GM12878 (cell line): ENCODE data around the gene PIK3R5. TPM values are rescaled to one million over a fixed set of nuclear protein-coding genes. Genes with fewer than 3 reads are reported as not detected.
A peak's percentile ranks its signal among the peaks of the same experiment; 100 is the strongest.

Experiments used
- ATAC-seq: fragments of 200-7000 bp; cut with Tn5 transposase; 3 replicates; pipeline ENCODE4 v1.9.1; 2020; ENCODE audit warnings: mild to moderate bottlenecking, moderate library complexity
- BruUV-seq: library from RNA; stranded (reverse); fragments of 400-500 nt; replicated peaks from 2 replicates; lab custom pipeline; 2021; lab: Mats Ljungman, UMichigan
- CTCF ChIA-PET: fragments of 300-600 bp; sonication (Branson Sonifier 250); formaldehyde crosslinking; extraction: SDS; loops from one replicate; lab custom pipeline; 2021; ENCODE audit warnings: inconsistent platforms; lab: Yijun Ruan, JAX
- POLR2A ChIA-PET: fragments of 350-600 bp; formaldehyde crosslinking; extraction: SDS; loops from one replicate; lab custom pipeline; 2021; ENCODE audit warnings: inconsistent platforms; lab: Charles Lee
- RAD21 ChIA-PET: fragments of 300-600 bp; sonication (Branson Sonifier 250); formaldehyde crosslinking; loops from one replicate; lab custom pipeline; 2023; ENCODE audit warnings: antibody characterized with exemption; ENCODE audit not compliant: unreplicated experiment; lab: Charles Lee
- SMC1A ChIA-PET: fragments of 300-600 bp; sonication (Branson Sonifier 250); formaldehyde crosslinking; loops from one replicate; lab custom pipeline; 2023; ENCODE audit not compliant: unreplicated experiment, uncharacterized antibody; lab: Charles Lee
- DNase-seq: peaks from one replicate; pipeline ENCODE4 v3.0.0-alpha.2; 2011; ENCODE audit warnings: low read depth, low spot score
- FAIRE-seq: peaks from 3 replicates; lab custom pipeline; 2011; peaks lifted over from hg19 to GRCh38; lab: Jason Lieb, UNC
- H2AFZ ChIP-seq: 2 replicates; pipeline ENCODE4 v1.6.0; 2011; ENCODE audit warnings: low read depth, low read length, control low read depth; ENCODE audit not compliant: control insufficient read depth
- H3K27ac ChIP-seq: 2 replicates; pipeline ENCODE4 v1.5.1; 2011; ENCODE audit warnings: control low read depth; ENCODE audit not compliant: control insufficient read depth, insufficient read depth
- H3K27me3 ChIP-seq, 2 experiments: replicated peaks in 1 of 2; 2 replicates each; pipeline versions ENCODE4 v1.6.0 to v1.6.1; 2011; ENCODE audit warnings: low read length in 1 of 2; ENCODE audit not compliant: control insufficient read depth in 2 of 2, insufficient read depth in 2 of 2
- H3K36me3 ChIP-seq, 2 experiments: 2 replicates each; pipeline ENCODE4 v1.5.1; 2011; ENCODE audit warnings: low read length in 1 of 2; ENCODE audit not compliant: control insufficient read depth in 2 of 2, insufficient read depth in 2 of 2
- H3K4me1 ChIP-seq: 2 replicates; pipeline ENCODE4 v1.6.1; 2011; ENCODE audit warnings: mild to moderate bottlenecking, low read length, moderate library complexity, mixed read lengths; ENCODE audit not compliant: control insufficient read depth, insufficient read depth
- H3K4me2 ChIP-seq: 2 replicates; pipeline ENCODE4 v1.6.0; 2011; ENCODE audit warnings: control low read depth; ENCODE audit not compliant: control insufficient read depth, insufficient read depth
- H3K4me3 ChIP-seq: fragments of 200-600 bp; sonication (generic); 2 replicates; pipeline ENCODE4 v1.5.1; 2016
- H3K79me2 ChIP-seq: 2 replicates; pipeline ENCODE4 v1.6.0; 2011; ENCODE audit warnings: low read length; ENCODE audit not compliant: control insufficient read depth, insufficient read depth
- H3K9ac ChIP-seq: 2 replicates; pipeline ENCODE4 v1.8.0; 2011; ENCODE audit warnings: low read length, control low read depth, mixed read lengths; ENCODE audit not compliant: control insufficient read depth, insufficient read depth
- H3K9me3 ChIP-seq: replicated peaks from 3 replicates; pipeline ENCODE4 v1.5.1; 2011; ENCODE audit warnings: mild to moderate bottlenecking, low read length; ENCODE audit not compliant: control insufficient read depth, insufficient read depth
- H4K20me1 ChIP-seq: 2 replicates; pipeline ENCODE4 v1.6.0; 2011; ENCODE audit not compliant: control insufficient read depth, insufficient read depth
- CTCF ChIP-seq, 3 experiments: IDR thresholded peaks in 2 of 3; conservative IDR thresholded peaks in 1 of 3; 2 replicates each; pipeline ENCODE4 v1.5.1; 2011; ENCODE audit warnings: low read depth in 3 of 3, low read length in 3 of 3, mild to moderate bottlenecking in 3 of 3, control low read depth in 2 of 3, moderate library complexity in 2 of 3, inconsistent platforms in 1 of 3, mixed read lengths in 1 of 3; ENCODE audit not compliant: control insufficient read depth in 2 of 3, insufficient read depth in 1 of 3; ENCODE audit errors: extremely low read depth in 1 of 3
- EZH2 ChIP-seq: IDR thresholded peaks from 2 replicates; pipeline ENCODE4 v1.6.1; 2012; ENCODE audit warnings: low read depth, mild to moderate bottlenecking, control low read depth, inconsistent platforms, low read length, borderline replicate concordance; ENCODE audit not compliant: control insufficient read depth
- GATAD2B ChIP-seq: fragments of 450-650 bp; conservative IDR thresholded peaks from 2 replicates; pipeline ENCODE4 v1.6.1; 2017; ENCODE audit warnings: low read depth, mild to moderate bottlenecking, moderate library complexity
- IKZF1 ChIP-seq: fragments of 450-650 bp; conservative IDR thresholded peaks from 2 replicates; pipeline ENCODE4 v1.6.1; 2017; ENCODE audit warnings: antibody characterized with exemption, mild to moderate bottlenecking
- MEF2B ChIP-seq: fragments of 450-650 bp; IDR thresholded peaks from 2 replicates; pipeline ENCODE4 v1.6.1; 2018; ENCODE audit warnings: mild to moderate bottlenecking, moderate library complexity; ENCODE audit not compliant: partially characterized antibody, poor library complexity, severe bottlenecking
- POLR2AphosphoS5 ChIP-seq: IDR thresholded peaks from 2 replicates; pipeline ENCODE4 v1.6.1; 2011; ENCODE audit warnings: mild to moderate bottlenecking, low read length, inconsistent platforms
- RAD21 ChIP-seq: IDR thresholded peaks from 2 replicates; pipeline ENCODE4 v1.6.1; 2011; ENCODE audit warnings: mild to moderate bottlenecking, low read depth, low read length, moderate library complexity; ENCODE audit not compliant: insufficient read depth
- TARDBP ChIP-seq: IDR thresholded peaks from 2 replicates; pipeline ENCODE4 v1.6.1; 2016; ENCODE audit warnings: borderline replicate concordance
- ZBTB33 ChIP-seq: fragments of 450-650 bp; IDR thresholded peaks from 2 replicates; pipeline ENCODE4 v1.6.1; 2017; ENCODE audit warnings: mild to moderate bottlenecking
- WGBS: methylation state at CpG from one replicate; pipeline ENCODE4 v1.1.6; 2016; ENCODE audit warnings: low lambda C conversion rate; ENCODE audit not compliant: insufficient replicate concordance, insufficient coverage; ENCODE audit errors: missing lambda C conversion rate; 5-methylcytosine and 5-hydroxymethylcytosine counted together
- in situ Hi-C: fragments of 300-500 bp; cut with MboI; formaldehyde crosslinking; loops from 9 replicates; pipeline ENCODE4 v1.14.3; 2018; ENCODE audit warnings: mixed read lengths
- intact Hi-C: fragments of 100-400 bp; cut with micrococcal nuclease; formaldehyde crosslinking; loops from one replicate; pipeline ENCODE4 v1.14.2; 2022; ENCODE audit not compliant: unreplicated experiment
- polyA plus RNA-seq, 11 experiments: library from polyadenylated mRNA; depleted of rRNA in 4 of 11; unstranded in 6 of 11; stranded (reverse) in 5 of 11; fragments of >200 nt; fragmentation: Nextera tagmentation in 4 of 11; fragmentation: Illumina TruSeq in 1 of 11; extraction: Ambion mirVana in 4 of 11; extraction: Trizol in 1 of 11; gene quantifications; 1 replicate in 1 of 11; 2 replicates in 10 of 11; pipeline versions ENCODE4 v1.2.1 to v1.2.3, GENCODE V29; 2011 to 2016; ENCODE audit warnings: inconsistent platforms in 2 of 11, missing spikeins in 2 of 11, low read depth in 1 of 11
- total RNA-seq, 4 experiments: library from RNA; depleted of rRNA in 3 of 4; stranded (reverse); fragments of >200 nt in 3 of 4; fragmentation: Illumina TruSeq in 1 of 4; extraction: Trizol in 1 of 4; gene quantifications; 2 replicates each; pipeline versions ENCODE4 v1.2.1 to v1.2.3, GENCODE V29; 2013 to 2021

Gene PIK3R5
- total and polyA plus RNA-seq, 10 of the 15 experiments (the other 5 are each of a cell fraction or from before 2014, with no cell fraction given) = 9.5 to 50.8 (median 35.5) TPM

- no TSS peak for BruUV-seq
- SMC1A ChIA-PET = interaction anchor here (1.0 kb wide), 1 partner anchor 43 kb away, joined by 4 read pairs; no protein-coding TSS in a partner anchor
- FAIRE-seq (no peak), ATAC-seq (peak; percentile 60), DNase-seq (no peak)
- Histone ChIP-seq H3K4me2 (no peak overlapping the region), H3K79me2 (no peaks in the 10 kb centered on the region), H3K9me3 (no peaks in the 10 kb centered on the region; the same call in 2 of the 3 replicates), H3K4me3 (no peak overlapping the region), H4K20me1 (no peaks in the 10 kb centered on the region), H2AFZ (no peak overlapping the region), H3K27me3 (no peaks in the 10 kb centered on the region), H3K9ac (no peak overlapping the region), H3K27ac (no peak overlapping the region), H3K36me3 (peaks cover 49 to 70% of the 10 kb centered on the region in 2 experiments), H3K4me1 (no peaks in the 10 kb centered on the region)
- CTCF ChIA-PET = interaction anchor here (0.6 to 3.1 kb wide), 6 partner anchors 8 to 62 kb away, joined by 3 to 16 read pairs (median 6); no protein-coding TSS in a partner anchor
- 85% methylated on average over 32 of the region's 33 CpGs for WGBS
- RAD21 ChIA-PET = interaction anchor here (0.9 kb wide), 1 partner anchor 66 kb away, joined by 3 read pairs; no protein-coding TSS in a partner anchor
- TF ChIP-seq CTCF (IDR thresholded peaks at IDR 0.05 in 2 of 3, conservative IDR thresholded peaks at IDR 0.05 in 1 of 3; ENCODE audit: control insufficient read depth in 2 of 3, extremely low read depth in 1 of 3, insufficient read depth in 1 of 3, low read depth in 3 of 3, low read length in 3 of 3) (peak; percentile 35 to 73 (median 56)), RAD21 (0 out of 2 replicates have a peak, but pooled peaks have one; percentile 11), POLR2AphosphoS5 (0 out of 2 replicates have a peak, but pooled peaks have one; percentile 27), ZBTB33 (peak; percentile 94), MEF2B (peak; percentile 17), TARDBP (no peak), GATAD2B (0 out of 2 replicates have a peak, but pooled peaks have one; percentile 51), IKZF1 (0 out of 2 replicates have a peak, but pooled peaks have one; percentile 17), EZH2 (no peak)
- in situ Hi-C loops = no loop called here
- intact Hi-C loops = no loop called here
- POLR2A ChIA-PET = interaction anchor here (0.7 kb wide), 1 partner anchor 39 kb away, joined by 3 read pairs; no protein-coding TSS in a partner anchor
Observed at GRCh38 chr17:8832711-8833352, 132.7 kb downstream of the PIK3R5 start.
